CD4-positive, alpha-beta T cell treated with Interleukin-15 for 4 hours (primary cell): ENCODE data around the gene SLC25A12.

Source experiments
- DNase-seq: peaks from one replicate; pipeline ENCODE4 v3.0.0-alpha.2; 2020; ENCODE audit warnings: low spot score

Gene SLC25A12

GRCh38 chr2:171889333-171889732 lies 4.7 kb downstream of the SLC25A12 start:
- no peak for DNase-seq

GRCh38 chr2:171883275-171883893 lies 10.7 kb downstream of the SLC25A12 start:
- DNase-seq, result no peak

- no peak for DNase-seq
These were observed 11.8 kb downstream of the SLC25A12 start for GRCh38 chr2:171882089-171882769.

GRCh38 chr2:171880774-171881173 lies 13.3 kb downstream of the SLC25A12 start:
- no peak for DNase-seq

- no peak for DNase-seq
These were observed 14.2 kb downstream of the SLC25A12 start for GRCh38 chr2:171879865-171880264.

- DNase-seq, result no peak
These were observed 15.5 kb downstream of the SLC25A12 start for GRCh38 chr2:171878481-171878993.

- DNase-seq, result no peak
These were observed 19.1 kb downstream of the SLC25A12 start for GRCh38 chr2:171874963-171875362.

- DNase-seq, result no peak
These were observed 19.5 kb downstream of the SLC25A12 start for GRCh38 chr2:171874517-171874916.

GRCh38 chr2:171864357-171864985 lies 29.6 kb downstream of the SLC25A12 start:
- no peak for DNase-seq

GRCh38 chr2:171862501-171862900 lies 31.5 kb downstream of the SLC25A12 start:
- DNase-seq, result no peak

GRCh38 chr2:171858397-171858958 lies 35.6 kb downstream of the SLC25A12 start:
- no peak for DNase-seq

- no peak for DNase-seq
These were observed 38.6 kb downstream of the SLC25A12 start for GRCh38 chr2:171855401-171855800.

GRCh38 chr2:171852366-171852888 lies 41.6 kb downstream of the SLC25A12 start:
- no peak for DNase-seq

- DNase-seq, result no peak
These were observed 46.4 kb downstream of the SLC25A12 start for GRCh38 chr2:171847627-171848026.

GRCh38 chr2:171846894-171847293 lies 47.1 kb downstream of the SLC25A12 start:
- no peak for DNase-seq

GRCh38 chr2:171841996-171842395 lies 52.0 kb downstream of the SLC25A12 start:
- DNase-seq, result no peak

- DNase-seq, result no peak
These were observed 56.3 kb downstream of the SLC25A12 start for GRCh38 chr2:171837736-171838135.

- DNase-seq, result no peak
These were observed 57.7 kb downstream of the SLC25A12 start for GRCh38 chr2:171836146-171836910.

GRCh38 chr2:171835386-171835785 lies 58.7 kb downstream of the SLC25A12 start:
- no peak for DNase-seq

GRCh38 chr2:171834286-171834685 lies 59.8 kb downstream of the SLC25A12 start:
- no peak for DNase-seq

GRCh38 chr2:171832489-171832888 lies 61.6 kb downstream of the SLC25A12 start:
- DNase-seq, result no peak

GRCh38 chr2:171830039-171830438 lies 64.0 kb downstream of the SLC25A12 start:
- no peak for DNase-seq
